C4-2B (cell line): ENCODE data around the gene SATB1.

Experiments used
- H3K27ac ChIP-seq: fragments of 450-650 bp; 2 replicates; pipeline ENCODE4 v1.5.1; 2017
- CTCF ChIP-seq: fragments of 450-650 bp; conservative IDR thresholded peaks from 2 replicates; pipeline ENCODE4 v1.5.1; 2017; ENCODE audit warnings: mild to moderate bottlenecking
- ZFX ChIP-seq: fragments of 450-650 bp; IDR thresholded peaks from 2 replicates; pipeline ENCODE4 v1.6.1; 2017

Gene SATB1

GRCh38 chr3:18422972-18423371 is 2.2 kb downstream of the SATB1 start:
- TF ChIP-seq CTCF (no peak), ZFX (no peak)
- no peak overlapping the region for H3K27ac ChIP-seq

DNA sequence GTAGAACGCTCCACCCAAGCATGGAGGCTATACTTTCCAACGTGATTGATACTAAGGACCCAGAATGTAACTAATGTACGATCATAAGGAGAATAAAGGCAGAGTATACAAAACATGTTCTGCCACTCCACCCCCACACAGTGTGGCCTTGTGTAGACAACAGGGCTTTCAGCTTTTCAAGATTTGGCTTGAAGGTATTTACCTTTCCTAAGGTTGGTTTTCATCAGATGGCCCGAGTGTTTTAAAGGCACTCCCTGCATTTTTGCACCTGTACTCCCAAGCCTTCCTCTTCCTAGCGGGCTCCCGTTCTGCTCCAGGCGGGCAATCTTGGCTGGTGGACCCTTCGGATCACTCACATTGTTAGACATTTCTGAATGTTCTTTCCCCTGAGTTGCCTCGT is 4.6 kb downstream of the SATB1 start:
- H3K27ac ChIP-seq: no peak overlapping the region
- TF ChIP-seq CTCF: no peak
- TF ChIP-seq ZFX: no peak

GRCh38 chr3:18419232-18419631 is 5.9 kb downstream of the SATB1 start:
- TF ChIP-seq CTCF: no peak
- no peak for TF ChIP-seq ZFX
- no peak overlapping the region for H3K27ac ChIP-seq

GRCh38 chr3:18417904-18418572 is 7.1 kb downstream of the SATB1 start:
- TF ChIP-seq CTCF (no peak), ZFX (no peak)
- H3K27ac ChIP-seq: no peak overlapping the region

- TF ChIP-seq ZFX (no peak), CTCF (no peak)
- H3K27ac ChIP-seq: no peak overlapping the region
Measured at GRCh38 chr3:18416332-18416731, 8.8 kb downstream of the SATB1 start.

- TF ChIP-seq ZFX (no peak), CTCF (no peak)
- H3K27ac ChIP-seq: no peak overlapping the region
Measured at GRCh38 chr3:18415839-18416238, 9.3 kb downstream of the SATB1 start.

DNA sequence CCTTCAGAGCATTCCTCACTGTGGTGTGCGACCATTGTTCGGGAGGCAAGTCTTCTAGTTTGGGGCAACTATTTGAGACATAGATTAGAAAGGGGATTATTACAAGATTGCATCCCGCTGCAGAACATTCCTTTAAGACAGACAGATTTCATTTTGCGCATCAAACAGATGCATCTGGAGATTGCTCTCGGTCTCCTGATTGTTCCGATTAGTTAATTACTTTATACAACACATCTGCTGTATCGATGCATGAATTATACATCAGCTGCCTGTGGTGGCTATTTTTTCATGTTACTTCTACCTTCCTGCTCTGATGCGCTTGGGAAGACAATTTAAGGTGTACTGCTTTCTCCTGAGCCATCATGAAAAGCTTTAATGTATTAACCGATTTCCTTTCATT is 10.0 kb downstream of the SATB1 start:
- H3K27ac ChIP-seq: no peak overlapping the region
- TF ChIP-seq CTCF (no peak), ZFX (no peak)
